CD4-positive, alpha-beta T cell treated with Interferon alpha-2 for 1 hour (primary cell): ENCODE results near the gene RHO.

Experiments
- DNase-seq, 2 donors: peaks; one replicate each; pipeline ENCODE4 v3.0.0-alpha.2; 2020 to 2022

The RHO gene

DNA sequence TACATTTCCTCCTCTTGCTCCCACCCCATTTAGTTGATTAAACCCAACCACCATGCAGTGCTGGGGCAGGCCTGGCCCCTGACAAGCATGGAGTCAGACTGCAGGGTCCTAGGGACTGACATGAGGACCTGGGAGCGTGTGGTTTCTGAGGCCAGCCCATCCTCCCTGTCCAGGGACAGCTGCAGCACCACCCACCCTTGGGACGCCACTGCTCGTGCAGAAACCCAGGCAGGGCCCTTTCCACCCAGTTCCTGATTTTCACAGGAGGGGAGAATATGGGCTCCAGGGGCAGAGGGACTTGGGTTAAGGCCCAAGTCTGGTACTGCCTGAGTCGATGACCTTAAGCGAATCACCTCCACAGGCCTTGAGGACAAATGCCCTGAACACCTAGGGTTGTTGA, 54.4 kb downstream of the RHO start:
- DNase-seq, result no peak

- no peak for DNase-seq
Observed at GRCh38 chr3:129583289-129583688, 54.9 kb downstream of the RHO start.

- no peak for DNase-seq
Observed at GRCh38 chr3:129584631-129585030, 56.2 kb downstream of the RHO start.
